Cardiac ventricle fibroblast (primary cell): Measurements from ENCODE around the gene CHRD. TPM values are rescaled to one million over a fixed set of nuclear protein-coding genes. Genes with fewer than 3 reads are reported as not detected.

Experiments used
- total RNA-seq: library from RNA; depleted of rRNA; stranded (reverse); fragments of >200 nt; gene quantifications from 2 replicates; pipeline ENCODE4 v1.2.3, GENCODE V29; 2015

The CHRD gene
- 1.0 and 2.2 TPM in 2 replicates for total RNA-seq

DNA sequence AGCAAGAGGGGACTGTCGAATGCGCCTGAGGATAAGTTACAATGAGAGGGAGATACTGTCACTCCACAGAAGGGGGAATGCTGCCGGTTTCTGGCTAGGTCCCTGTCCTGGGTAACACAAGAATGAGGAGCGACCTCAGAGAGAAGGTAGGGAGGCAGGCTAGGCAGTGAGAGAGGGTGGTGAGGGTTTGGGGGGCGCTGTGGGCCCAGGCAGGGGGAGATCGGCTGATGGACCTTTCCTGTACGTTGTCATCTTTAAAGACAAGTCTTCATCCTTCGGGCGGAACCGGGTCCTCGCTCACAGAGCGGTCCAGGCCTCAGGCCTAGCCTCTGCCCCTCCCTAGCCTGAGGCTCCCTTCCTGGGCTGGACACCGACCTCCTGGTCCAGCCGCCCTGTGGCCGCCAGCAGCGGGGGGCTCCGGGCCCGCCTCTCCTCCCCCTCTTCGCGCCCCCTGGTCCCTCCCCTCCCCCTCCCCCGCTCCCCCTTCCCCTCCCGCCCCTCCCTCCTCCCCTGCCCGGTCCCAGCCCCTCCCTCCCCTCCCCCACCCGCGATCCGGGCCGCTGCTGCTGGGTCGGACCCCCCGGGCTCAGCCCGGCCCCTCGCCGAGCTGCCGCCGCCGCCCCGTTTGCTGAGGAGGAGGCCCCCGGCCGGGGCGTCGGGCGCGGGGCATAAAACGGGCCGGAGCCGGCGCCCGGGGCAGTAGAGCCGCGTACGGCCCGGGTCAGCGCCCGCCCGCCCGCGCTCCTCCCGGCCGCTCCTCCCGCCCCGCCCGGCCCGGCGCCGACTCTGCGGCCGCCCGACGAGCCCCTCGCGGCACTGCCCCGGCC is at the start of gene CHRD:
Gene CHRD (plus strand): TSS at position 697 of the 827 bp plus-strand sequence. CDS start 265 bp downstream, outside the sequence.

DNA sequence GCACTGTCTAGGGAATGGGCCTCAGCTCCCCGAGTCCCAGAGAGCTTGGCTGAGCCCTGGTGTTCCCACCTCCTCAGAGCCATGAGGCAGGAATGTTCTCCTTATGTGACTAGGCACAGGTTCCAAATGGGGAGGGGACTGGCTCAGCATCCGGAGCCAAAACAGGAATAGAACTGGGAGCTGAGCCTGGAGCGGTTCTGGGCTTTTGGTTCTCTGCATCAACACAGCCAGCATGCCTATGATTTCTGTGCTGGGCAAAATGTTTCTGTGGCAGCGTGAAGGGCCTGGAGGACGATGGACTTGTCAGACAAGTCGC is 42.5 kb upstream of the CHRD start, which contains the start of gene FAM131A:
Gene FAM131A (plus strand): TSS at position 202 of the 316 bp plus-strand sequence. CDS start 31 bp downstream, at position 233.

DNA sequence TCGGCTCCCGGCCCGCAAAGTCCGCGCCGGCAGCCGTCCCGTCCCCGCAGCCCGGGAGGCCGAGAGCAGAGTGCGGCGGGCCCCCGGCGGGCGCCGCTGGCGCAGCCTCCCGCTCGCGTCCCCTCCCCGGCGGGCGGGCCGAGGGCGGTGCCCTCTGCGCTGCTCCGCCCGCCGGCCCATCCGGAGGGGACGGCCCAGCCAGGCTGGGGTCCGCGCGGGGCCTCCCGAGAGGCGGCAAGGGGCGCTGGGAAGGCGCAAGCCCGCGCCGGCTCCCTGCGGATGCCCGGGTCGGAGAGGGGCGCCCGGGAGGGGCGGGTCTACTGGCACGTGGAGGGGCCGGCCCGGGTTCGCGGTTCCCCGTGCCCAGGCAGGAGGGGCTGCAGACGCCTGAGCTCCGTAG is 18.3 kb upstream of the CHRD start, which contains the start of the genes CLCN2 and POLR2H:
Gene CLCN2 (minus strand): TSS at position 74 of the 400 bp plus-strand sequence. CDS start 126 bp downstream, outside the sequence.
Gene POLR2H (plus strand): TSS at position 179 of the 400 bp plus-strand sequence. CDS start 1,783 bp downstream, outside the sequence.

DNA sequence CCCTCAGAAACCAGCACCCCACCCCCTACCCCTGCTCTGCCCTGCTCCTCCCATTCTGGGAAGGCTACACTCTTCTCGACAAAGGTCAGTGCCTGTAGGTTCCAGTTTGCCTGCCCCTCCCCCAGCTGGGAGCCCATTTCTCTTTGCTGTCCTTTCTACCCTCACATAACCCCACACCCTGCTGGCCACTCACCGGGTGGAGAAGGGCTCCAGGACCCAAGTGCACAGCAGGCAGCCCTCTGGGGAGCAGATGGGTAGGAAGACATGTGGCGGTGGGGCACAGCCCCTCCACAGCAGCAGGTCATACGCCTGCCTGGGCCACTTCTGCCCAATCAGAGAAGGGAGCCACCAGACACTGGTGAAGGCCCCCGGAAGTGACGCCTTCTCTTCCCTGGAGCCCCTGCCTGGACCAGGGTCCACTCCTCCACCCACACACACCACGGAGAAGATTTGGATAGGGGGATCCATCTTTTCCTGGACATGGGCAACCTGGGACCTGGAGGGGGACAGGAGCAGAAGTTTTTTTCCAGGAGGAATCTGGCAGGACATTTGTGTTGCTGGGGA is 1.9 kb upstream of the CHRD start, which contains the start of gene THPO:
Gene THPO (minus strand): TSS at position 326 of the 564 bp plus-strand sequence. CDS start 1,948 bp downstream, outside the sequence.

Other genes with a start within 250 kb of the CHRD start
- 13.9 and 15.5 TPM in 2 replicates for gene EIF2B5, start 244.7 kb upstream of the CHRD start, total RNA-seq
- 39.9 and 56.8 TPM in 2 replicates for gene DVL3, start 224.7 kb upstream of the CHRD start, total RNA-seq
- 247 and 299 TPM in 2 replicates for gene AP2M1, start 205.2 kb upstream of the CHRD start, total RNA-seq
- 35.8 and 43.3 TPM in 2 replicates for gene ABCF3, start 193.9 kb upstream of the CHRD start, total RNA-seq
- gene VWA5B2, start 150.5 kb upstream of the CHRD start, total RNA-seq = 0.05 and 0.06 TPM in 2 replicates
- gene ALG3, start 131.1 kb upstream of the CHRD start, total RNA-seq = 71.8 and 73.8 TPM in 2 replicates
- gene EEF1AKMT4, start 130.4 kb upstream of the CHRD start, total RNA-seq = 4.3 and 5.9 TPM in 2 replicates
- gene CAMK2N2, start 118.5 kb upstream of the CHRD start, total RNA-seq = not detected in 2 replicates
- gene ECE2, start 104.0 kb upstream of the CHRD start, total RNA-seq = 0.12 TPM in 1 of 2 replicates, not detected in the other
- gene PSMD2, start 80.8 kb upstream of the CHRD start, total RNA-seq = 172 and 183 TPM in 2 replicates
- gene EIF4G1, start 65.4 kb upstream of the CHRD start, total RNA-seq = 253 and 283 TPM in 2 replicates
- gene FAM131A, start 42.5 kb upstream of the CHRD start, total RNA-seq = 16.7 and 17.4 TPM in 2 replicates
- gene CLCN2, start 18.4 kb upstream of the CHRD start, total RNA-seq = 2.5 and 3.0 TPM in 2 replicates
- 73.9 and 86.3 TPM in 2 replicates for gene POLR2H, start 18.3 kb upstream of the CHRD start, total RNA-seq
- 0.19 TPM in 1 of 2 replicates, not detected in the other for gene THPO, start 1.8 kb upstream of the CHRD start, total RNA-seq
- 2.9 and 3.2 TPM in 2 replicates for gene EPHB3, start 181.7 kb downstream of the CHRD start, total RNA-seq